Kidney (tissue), 14 donors: ENCODE data around the gene LPIN1. TPM values are rescaled to one million over a fixed set of nuclear protein-coding genes. Genes with fewer than 3 reads are reported as not detected.
A peak's percentile ranks its signal among the peaks of the same experiment; 100 is the strongest.

Experiments
- DNase-seq, 5 donors: peaks; one replicate each; pipeline ENCODE4 v3.0.0-alpha.2; 2013 to 2020
- FAIRE-seq: peaks from 2 replicates; lab custom pipeline; 2012; peaks lifted over from hg19 to GRCh38; lab: Jason Lieb, UNC
- H3K27ac ChIP-seq, 2 donors: one replicate each; pipeline ENCODE4 v1.7.0; 2013; ENCODE audit warnings: low read depth in 2 of 2, low read length in 2 of 2, inconsistent platforms in 1 of 2
- H3K27me3 ChIP-seq: one replicate; pipeline ENCODE4 v1.7.1; 2013; ENCODE audit warnings: low read length, inconsistent platforms; ENCODE audit not compliant: control insufficient read depth, insufficient read depth
- H3K36me3 ChIP-seq, 3 donors: one replicate each; pipeline versions ENCODE4 v1.7.0 to v1.7.1; 2013; ENCODE audit warnings: low read length in 3 of 3, control low read depth in 1 of 3, inconsistent platforms in 1 of 3; ENCODE audit not compliant: insufficient read depth in 3 of 3, control insufficient read depth in 2 of 3
- H3K4me1 ChIP-seq, 3 donors: one replicate each; pipeline versions ENCODE4 v1.7.0 to v1.7.1; 2013; ENCODE audit warnings: low read length in 3 of 3, inconsistent platforms in 1 of 3, low read depth in 1 of 3; ENCODE audit not compliant: control insufficient read depth in 2 of 3, insufficient read depth in 2 of 3
- H3K4me3 ChIP-seq, 3 donors: one replicate each; pipeline versions ENCODE4 v1.7.0 to v1.8.1; 2013; ENCODE audit warnings: low read length in 3 of 3, control low read depth in 1 of 3, inconsistent platforms in 1 of 3
- H3K9ac ChIP-seq, 3 donors: one replicate each; pipeline versions ENCODE4 v1.7.0 to v1.7.1; 2013; ENCODE audit warnings: low read length in 3 of 3, control low read depth in 1 of 3, inconsistent platforms in 1 of 3
- H3K9me3 ChIP-seq, 3 donors: one replicate each; pipeline versions ENCODE4 v1.7.0 to v1.7.1; 2013; ENCODE audit warnings: low read length in 3 of 3, control low read depth in 1 of 3, inconsistent platforms in 1 of 3; ENCODE audit not compliant: control insufficient read depth in 2 of 3, insufficient read depth in 1 of 3
- CTCF ChIP-seq: IDR thresholded peaks from 3 replicates; pipeline ENCODE4 v1.5.1; 2012; ENCODE audit warnings: mild to moderate bottlenecking, moderate library complexity, borderline replicate concordance; ENCODE audit not compliant: insufficient read depth; ENCODE audit errors: extremely low read depth
- intact Hi-C: fragments of 100-400 bp; cut with DNase I; formaldehyde crosslinking; loops from one replicate; pipeline ENCODE4 v1.11.1; 2022
- polyA plus RNA-seq: library from polyadenylated mRNA; stranded (reverse); fragments of 350-450 nt; fragmentation: Illumina TruSeq; extraction: RNeasy Lipid Tissue Mini Kit (QIAGEN cat#74804); gene quantifications from one replicate; pipeline ENCODE4 v1.2.3, GENCODE V29; 2014; ENCODE audit warnings: low read depth, low replicate concordance; ENCODE audit not compliant: insufficient read depth
- total RNA-seq: library from RNA; stranded (reverse); fragmentation: NEBNext Ultra II Directional; extraction: Animal tissue kit (Norgen Biotek cat#: 25700); gene quantifications from one replicate; pipeline ENCODE4 v1.2.1, GENCODE V29; 2021
- donor health status: control.
- donor health status: control.
- donor health status: control.
- donor health status: control.
- donor health status: control.
- donor health status: DM: yes; HTN: yes; CAD: no.
- donor health status: Normal renal cell carcinoma (clear cell type).

LPIN1 gene
- total and polyA plus RNA-seq, 2 donors from 2014 or later: 11.8 to 36.8 TPM

DNA sequence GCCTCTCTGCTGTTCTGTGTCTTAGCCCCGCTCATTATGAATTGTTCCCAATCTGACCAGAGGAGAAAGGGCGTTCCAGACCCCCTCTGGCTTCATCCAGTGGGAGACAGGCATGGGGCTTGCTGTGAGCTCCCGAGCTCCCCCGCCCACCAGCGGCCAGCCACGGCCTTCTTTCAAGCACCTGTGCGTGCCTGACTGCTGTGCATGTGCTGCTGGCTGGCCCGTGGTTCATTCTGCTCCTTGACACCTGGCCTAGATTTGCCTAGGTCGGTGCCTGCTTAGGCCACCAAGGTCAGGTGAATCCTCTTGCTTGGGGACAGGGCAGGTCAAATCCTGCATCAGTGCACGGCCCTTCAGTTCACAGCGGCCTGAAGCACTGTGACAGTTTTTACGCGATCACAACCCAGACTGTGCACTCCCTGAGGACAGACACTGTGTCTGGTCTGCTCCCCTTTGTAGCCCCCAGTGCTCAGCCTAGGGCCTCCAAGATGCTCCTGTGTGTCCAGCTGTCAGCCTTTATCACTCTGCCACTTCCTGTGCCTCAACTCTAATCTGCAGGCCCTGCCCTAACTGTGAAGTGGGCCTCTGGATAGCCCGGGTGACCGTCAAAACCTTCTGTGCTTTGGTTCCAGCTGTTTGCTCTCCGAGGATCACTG, 3.6 kb upstream of the LPIN1 start:
- Histone ChIP-seq H3K9ac (no peak overlapping the region), H3K4me3 (no peak overlapping the region), H3K4me1 (peaks cover 0 to 16% (median 0%) of the 10 kb centered on the region in 3 donors), H3K9me3 (no peaks in the 10 kb centered on the region), H3K27ac (no peak overlapping the region), H3K27me3 (no peaks in the 10 kb centered on the region), H3K36me3 (no peaks in the 10 kb centered on the region)
- TF ChIP-seq CTCF: no peak
- intact Hi-C loops: no loop called here
- DNase-seq: peak in 1 of 5 donors; percentile 63
- FAIRE-seq: no peak

- TF ChIP-seq CTCF: no peak
- H3K4me3 ChIP-seq: no peak overlapping the region
- FAIRE-seq: no peak
- no peaks in the 10 kb centered on the region for H3K9me3 ChIP-seq
- intact Hi-C loops: no loop called here
- no peak overlapping the region for H3K27ac ChIP-seq
- no peak overlapping the region for H3K9ac ChIP-seq
- peaks cover 0 to 20% (median 0%) of the 10 kb centered on the region in 3 donors for H3K4me1 ChIP-seq
- peak in 3 of 5 donors; percentile 44 to 67 (median 61) for DNase-seq
- no peaks in the 10 kb centered on the region for H3K36me3 ChIP-seq
- H3K27me3 ChIP-seq: no peaks in the 10 kb centered on the region
Measured at GRCh38 chr2:11743366-11743765, 3.1 kb upstream of the LPIN1 start.

- peaks cover 0 to 20% (median 0%) of the 10 kb centered on the region in 3 donors for H3K4me1 ChIP-seq
- FAIRE-seq (peak; percentile 56), DNase-seq (peak; percentile 94 to 97 (median 97))
- H3K9ac ChIP-seq: no peak overlapping the region
- no peak for TF ChIP-seq CTCF
- no peaks in the 10 kb centered on the region for H3K36me3 ChIP-seq
- H3K4me3 ChIP-seq: peak overlapping the region in 1 of 3 donors; percentile 20
- intact Hi-C loops: no loop called here
- peak overlapping the region; percentile 0 to 18 for H3K27ac ChIP-seq
- H3K27me3 ChIP-seq: no peaks in the 10 kb centered on the region
- H3K9me3 ChIP-seq: no peaks in the 10 kb centered on the region
Measured at GRCh38 chr2:11743846-11744553, 2.4 kb upstream of the LPIN1 start.
